Caco-2 (cell line): ENCODE data around the gene PITHD1. TPM values are rescaled to one million over a fixed set of nuclear protein-coding genes. Genes with fewer than 3 reads are reported as not detected.

ENCODE experiments used
- BruUV-seq: library from RNA; stranded (reverse); fragments of 400-500 nt; replicated peaks from 2 replicates; lab custom pipeline; 2021; lab: Mats Ljungman, UMichigan
- CTCF ChIA-PET: fragments of 300-600 bp; sonication (Branson Sonifier 250); formaldehyde crosslinking; loops from one replicate; lab custom pipeline; 2022; ENCODE audit warnings: antibody characterized with exemption; lab: Charles Lee
- POLR2A ChIA-PET: fragments of 300-600 bp; sonication (Branson Sonifier 250); formaldehyde crosslinking; loops from one replicate; lab custom pipeline; 2022; ENCODE audit warnings: antibody characterized with exemption; lab: Charles Lee
- DNase-seq, 2 experiments: peaks; one replicate each; pipeline versions ENCODE4 v3.0.0 to v3.0.0-alpha.2; 2020 to 2022
- H3K27me3 ChIP-seq: replicated peaks from 2 replicates; pipeline ENCODE4 v1.6.0; 2011; ENCODE audit warnings: low read length; ENCODE audit not compliant: control insufficient read depth, insufficient read depth
- H3K36me3 ChIP-seq: 2 replicates; pipeline ENCODE4 v1.5.1; 2011; ENCODE audit warnings: low read length; ENCODE audit not compliant: control insufficient read depth, insufficient read depth
- H3K4me1 ChIP-seq: fragments of 250-450 bp; sonication (Bioruptor Pico); 2 replicates; pipeline ENCODE4 v1.5.1; 2020; ENCODE audit warnings: mild to moderate bottlenecking
- H3K4me3 ChIP-seq: 2 replicates; pipeline ENCODE4 v1.5.1; 2011; ENCODE audit warnings: low read depth, mild to moderate bottlenecking, control low read depth, low read length
- H3K9me3 ChIP-seq: fragments of 250-450 bp; sonication (Bioruptor Pico); 2 replicates; pipeline ENCODE4 v1.5.1; 2020; ENCODE audit warnings: mild to moderate bottlenecking, moderate library complexity
- H3K27ac Mint-ChIP-seq: one replicate; pipeline ENCODE4 v1.8.0; 2022; ENCODE audit warnings: mixed read lengths; ENCODE audit not compliant: unreplicated experiment
- H3K27me3 Mint-ChIP-seq: one replicate; pipeline ENCODE4 v1.8.0; 2022; ENCODE audit warnings: mixed read lengths; ENCODE audit not compliant: insufficient read depth, unreplicated experiment
- H3K36me3 Mint-ChIP-seq: one replicate; pipeline ENCODE4 v1.8.0; 2022; ENCODE audit warnings: mild to moderate bottlenecking, mixed read lengths; ENCODE audit not compliant: insufficient read depth, unreplicated experiment
- H3K4me1 Mint-ChIP-seq: one replicate; pipeline ENCODE4 v1.8.0; 2022; ENCODE audit warnings: low read depth, mixed read lengths; ENCODE audit not compliant: unreplicated experiment
- H3K4me3 Mint-ChIP-seq: one replicate; pipeline ENCODE4 v1.8.0; 2022; ENCODE audit warnings: mild to moderate bottlenecking, moderate library complexity, mixed read lengths; ENCODE audit not compliant: unreplicated experiment
- H3K9me3 Mint-ChIP-seq: one replicate; pipeline ENCODE4 v1.8.0; 2022; ENCODE audit warnings: mixed read lengths; ENCODE audit not compliant: unreplicated experiment
- CTCF ChIP-seq, 2 experiments: fragments of 200-600 bp in 1 of 2; IDR thresholded peaks; 1 replicate in 1 of 2; 2 replicates in 1 of 2; pipeline versions ENCODE4 v1.5.1 to v1.8.0; 2011 to 2022; ENCODE audit warnings: antibody characterized with exemption in 1 of 2, control low read depth in 1 of 2, inconsistent platforms in 1 of 2, low read depth in 1 of 2, low read length in 1 of 2, mild to moderate bottlenecking in 1 of 2, moderate library complexity in 1 of 2; ENCODE audit not compliant: insufficient read depth in 1 of 2, severe bottlenecking in 1 of 2, unreplicated experiment in 1 of 2
- intact Hi-C: fragments of 100-400 bp; cut with micrococcal nuclease; formaldehyde crosslinking; loops from one replicate; pipeline ENCODE4 v1.10.0; 2022; ENCODE audit not compliant: unreplicated experiment
- total RNA-seq: library from RNA; stranded (reverse); gene quantifications from 2 replicates; pipeline ENCODE4 v1.2.3, GENCODE V29; 2022

Gene PITHD1
- total RNA-seq, 1 experiment from 2014 or later, result 47.8 TPM

GRCh38 chr1:23807453-23807852 lies 29.2 kb downstream of the PITHD1 start:
- no peak overlapping the region for H3K27ac Mint-ChIP-seq
- Histone ChIP-seq H3K4me3 (no peak overlapping the region), H3K4me1 (no peaks in the 10 kb centered on the region), H3K27me3 (no peaks in the 10 kb centered on the region), H3K9me3 (no peaks in the 10 kb centered on the region), H3K36me3 (no peaks in the 10 kb centered on the region)
- H3K4me1 Mint-ChIP-seq, result no peaks in the 10 kb centered on the region
- H3K36me3 Mint-ChIP-seq, result no peaks in the 10 kb centered on the region
- H3K27me3 Mint-ChIP-seq, result no peaks in the 10 kb centered on the region
- H3K4me3 Mint-ChIP-seq, result no peak overlapping the region
- DNase-seq, result no peak
- no peak for TF ChIP-seq CTCF (IDR thresholded peaks at IDR 0.05; ENCODE audit: insufficient read depth in 1 of 2, low read depth in 1 of 2, low read length in 1 of 2, severe bottlenecking in 1 of 2, unreplicated experiment in 1 of 2)
- no TSS peak for BruUV-seq
- no peaks in the 10 kb centered on the region for H3K9me3 Mint-ChIP-seq
- intact Hi-C loops, result loop anchor here (10.0 kb wide), 1 partner anchor 217 kb away; no protein-coding TSS in a partner anchor
- ChIA-PET POLR2A (no interaction called here), CTCF (no interaction called here)

DNA sequence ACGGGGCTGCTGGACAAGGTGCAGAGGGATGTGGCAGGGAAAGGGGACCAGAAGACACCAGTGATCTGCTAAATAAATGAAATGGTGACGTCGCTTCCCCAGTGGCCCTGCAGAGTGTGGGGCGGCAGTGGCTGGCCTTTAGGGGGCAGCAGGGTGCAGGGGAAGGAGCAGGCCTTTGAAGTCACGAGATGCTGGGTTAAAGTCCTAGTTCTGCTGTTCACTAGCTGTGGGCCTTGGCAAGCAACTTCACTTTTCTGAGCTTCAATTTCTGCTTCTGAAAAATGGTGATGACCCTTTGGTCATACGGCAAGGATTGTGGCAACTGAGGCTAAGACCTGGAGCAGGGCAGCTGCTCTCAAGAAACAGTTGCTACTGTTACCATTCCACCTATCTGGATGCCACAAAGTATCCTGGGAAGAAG lies 31.5 kb downstream of the PITHD1 start:
- peak; percentile 57 to 77 for TF ChIP-seq CTCF (IDR thresholded peaks at IDR 0.05; ENCODE audit: insufficient read depth in 1 of 2, low read depth in 1 of 2, low read length in 1 of 2, severe bottlenecking in 1 of 2, unreplicated experiment in 1 of 2)
- ChIA-PET POLR2A (interaction anchor here (1.0 kb wide), 1 partner anchor 64 kb away, joined by 4 read pairs; no protein-coding TSS in a partner anchor), CTCF (interaction anchor here (0.7 to 2.9 kb wide), 6 partner anchors 32 to 112 kb away, joined by 3 to 23 read pairs (median 4); partner anchors contain the start of gene PITHD1)
- Histone ChIP-seq H3K27me3 (no peaks in the 10 kb centered on the region), H3K9me3 (no peaks in the 10 kb centered on the region), H3K4me3 (no peak overlapping the region), H3K36me3 (no peaks in the 10 kb centered on the region), H3K4me1 (no peaks in the 10 kb centered on the region)
- Mint-ChIP-seq H3K27me3 (no peaks in the 10 kb centered on the region), H3K4me3 (no peak overlapping the region), H3K9me3 (no peaks in the 10 kb centered on the region), H3K27ac (no peak overlapping the region), H3K36me3 (no peaks in the 10 kb centered on the region), H3K4me1 (no peaks in the 10 kb centered on the region)
- intact Hi-C loops, result loop anchor here (1.0 to 10.0 kb wide), 4 partner anchors 16 to 215 kb away; partner anchors contain the start of genes FUCA1 and HMGCL
- peak; percentile 76 to 82 for DNase-seq
- BruUV-seq, result no TSS peak

- Mint-ChIP-seq H3K27ac (no peak overlapping the region), H3K4me1 (no peaks in the 10 kb centered on the region), H3K27me3 (no peaks in the 10 kb centered on the region), H3K9me3 (no peaks in the 10 kb centered on the region), H3K36me3 (no peaks in the 10 kb centered on the region), H3K4me3 (no peak overlapping the region)
- Histone ChIP-seq H3K36me3 (no peaks in the 10 kb centered on the region), H3K27me3 (no peaks in the 10 kb centered on the region), H3K9me3 (no peaks in the 10 kb centered on the region), H3K4me3 (no peak overlapping the region), H3K4me1 (no peaks in the 10 kb centered on the region)
- peak in 1 of 2 experiments; percentile 40 for DNase-seq
- ChIA-PET CTCF (interaction anchor here (0.5 to 2.9 kb wide), 5 partner anchors 15 to 106 kb away, joined by 3 to 23 read pairs (median 4); partner anchors contain the start of gene PITHD1), POLR2A (interaction anchor here (0.6 to 1.3 kb wide), 2 partner anchors 11 to 12 kb away, joined by 3 read pairs; no protein-coding TSS in a partner anchor)
- intact Hi-C loops, result no loop called here
- no TSS peak for BruUV-seq
- TF ChIP-seq CTCF (IDR thresholded peaks at IDR 0.05; ENCODE audit: insufficient read depth in 1 of 2, low read depth in 1 of 2, low read length in 1 of 2, severe bottlenecking in 1 of 2, unreplicated experiment in 1 of 2), result peak in 1 of 2 experiments; percentile 45
These were observed 32.8 kb downstream of the PITHD1 start for GRCh38 chr1:23810818-23811540.
